WTC11 (cell line): ENCODE measurements around the gene COBL. TPM values are rescaled to one million over a fixed set of nuclear protein-coding genes. Genes with fewer than 3 reads are reported as not detected.

Source experiments
- ATAC-seq: fragments of 200-7000 bp; cut with Tn5 transposase; 2 replicates; pipeline ENCODE4 v1.10.0; 2021; ENCODE audit warnings: mild to moderate bottlenecking, moderate library complexity
- CTCF ChIA-PET: fragments of 300-600 bp; sonication (Branson Sonifier 250); formaldehyde crosslinking; loops from one replicate; lab custom pipeline; 2021; ENCODE audit warnings: antibody characterized with exemption; lab: Charles Lee
- POLR2A ChIA-PET: fragments of 350-600 bp; sonication (Branson Sonifier 250); formaldehyde crosslinking; loops from one replicate; lab custom pipeline; 2021; ENCODE audit warnings: antibody characterized with exemption; lab: Charles Lee
- DNase-seq: peaks from one replicate; pipeline ENCODE4 v3.0.0; 2021; ENCODE audit warnings: low spot score
- H3K27ac Mint-ChIP-seq: 2 replicates; pipeline ENCODE4 v1.8.0; 2021; ENCODE audit warnings: mixed read lengths
- H3K27me3 Mint-ChIP-seq: 2 replicates; pipeline ENCODE4 v1.8.0; 2021; ENCODE audit warnings: low read depth, mild to moderate bottlenecking, moderate library complexity, mixed read lengths
- H3K36me3 Mint-ChIP-seq: 2 replicates; pipeline ENCODE4 v1.8.0; 2021; ENCODE audit warnings: mixed read lengths
- H3K4me1 Mint-ChIP-seq: 2 replicates; pipeline ENCODE4 v1.8.0; 2022; ENCODE audit warnings: mixed read lengths
- H3K4me3 Mint-ChIP-seq: 2 replicates; pipeline ENCODE4 v1.8.0; 2021; ENCODE audit warnings: mild to moderate bottlenecking, moderate library complexity, mixed read lengths
- H3K9me3 Mint-ChIP-seq: 2 replicates; pipeline ENCODE4 v1.8.0; 2021; ENCODE audit warnings: mixed read lengths
- ATF1 ChIP-seq: sonication (generic); formaldehyde crosslinking; IDR thresholded peaks from 2 replicates; pipeline ENCODE4 v1.8.1; 2023; ENCODE audit warnings: mild to moderate bottlenecking, moderate library complexity, missing genetic modification reagents
- ATF3 ChIP-seq: sonication (generic); formaldehyde crosslinking; conservative IDR thresholded peaks from 2 replicates; pipeline ENCODE4 v1.8.1; 2022; ENCODE audit warnings: mild to moderate bottlenecking, missing genetic modification reagents
- CREB1 ChIP-seq: sonication (generic); formaldehyde crosslinking; IDR thresholded peaks from 2 replicates; pipeline ENCODE4 v1.8.0; 2023; ENCODE audit warnings: mild to moderate bottlenecking, missing genetic modification reagents
- E2F4 ChIP-seq: sonication (generic); formaldehyde crosslinking; IDR thresholded peaks from 2 replicates; pipeline ENCODE4 v1.8.1; 2022; ENCODE audit warnings: low read depth, mild to moderate bottlenecking, moderate library complexity, missing genetic modification reagents, borderline replicate concordance
- GRHL2 ChIP-seq: fragments of 250-450 bp; sonication (Bioruptor Pico); IDR thresholded peaks from 2 replicates; pipeline ENCODE4 v1.8.0; 2022; ENCODE audit warnings: mild to moderate bottlenecking, moderate library complexity; ENCODE audit not compliant: insufficient replicate concordance, severe bottlenecking
- MLX ChIP-seq: sonication (generic); formaldehyde crosslinking; IDR thresholded peaks from 2 replicates; pipeline ENCODE4 v1.8.1; 2023; ENCODE audit warnings: mild to moderate bottlenecking, missing genetic modification reagents, moderate library complexity
- NR1H2 ChIP-seq: sonication (generic); formaldehyde crosslinking; IDR thresholded peaks from 2 replicates; pipeline ENCODE4 v1.9.0; 2021; ENCODE audit warnings: mild to moderate bottlenecking, moderate library complexity, missing genetic modification reagents
- PRRX2 ChIP-seq: fragments of 250-450 bp; sonication (Bioruptor Pico); IDR thresholded peaks from 2 replicates; pipeline ENCODE4 v1.8.0; 2021; ENCODE audit warnings: mild to moderate bottlenecking
- SMAD4 ChIP-seq: sonication (generic); formaldehyde crosslinking; IDR thresholded peaks from 2 replicates; pipeline ENCODE4 v1.8.0; 2022; ENCODE audit warnings: mild to moderate bottlenecking, missing genetic modification reagents
- ZBTB21 ChIP-seq: sonication (generic); formaldehyde crosslinking; IDR thresholded peaks from 2 replicates; pipeline ENCODE4 v1.8.1; 2023; ENCODE audit warnings: mild to moderate bottlenecking, missing genetic modification reagents, borderline replicate concordance
- ZNF121 ChIP-seq: sonication (generic); formaldehyde crosslinking; IDR thresholded peaks from 2 replicates; pipeline ENCODE4 v1.8.0; 2023; ENCODE audit warnings: missing genetic modification reagents
- ZNF425 ChIP-seq: fragments of 250-450 bp; sonication (Bioruptor Pico); conservative IDR thresholded peaks from 2 replicates; pipeline ENCODE4 v1.9.0; 2021; ENCODE audit warnings: mild to moderate bottlenecking
- total RNA-seq: library from RNA; stranded (reverse); gene quantifications from 3 replicates; pipeline ENCODE4 v1.2.3, GENCODE V29; 2021
- TF ChIP-seq, protein P1 (sequence below): sonication (generic); formaldehyde crosslinking; IDR thresholded peaks from 2 replicates; pipeline ENCODE4 v1.8.1; 2023; ENCODE audit warnings: mild to moderate bottlenecking, moderate library complexity, missing genetic modification reagents
- TF ChIP-seq, protein P2 (sequence below): fragments of 250-450 bp; sonication (Bioruptor Pico); IDR thresholded peaks from 2 replicates; pipeline ENCODE4 v1.8.0; 2021; ENCODE audit warnings: mild to moderate bottlenecking
- TF ChIP-seq, protein P3 (sequence below): sonication (generic); formaldehyde crosslinking; IDR thresholded peaks from 2 replicates; pipeline ENCODE4 v1.8.0; 2023; ENCODE audit warnings: missing genetic modification reagents

Gene COBL
- total RNA-seq, 1 experiment from 2014 or later = 36.5 TPM

DNA sequence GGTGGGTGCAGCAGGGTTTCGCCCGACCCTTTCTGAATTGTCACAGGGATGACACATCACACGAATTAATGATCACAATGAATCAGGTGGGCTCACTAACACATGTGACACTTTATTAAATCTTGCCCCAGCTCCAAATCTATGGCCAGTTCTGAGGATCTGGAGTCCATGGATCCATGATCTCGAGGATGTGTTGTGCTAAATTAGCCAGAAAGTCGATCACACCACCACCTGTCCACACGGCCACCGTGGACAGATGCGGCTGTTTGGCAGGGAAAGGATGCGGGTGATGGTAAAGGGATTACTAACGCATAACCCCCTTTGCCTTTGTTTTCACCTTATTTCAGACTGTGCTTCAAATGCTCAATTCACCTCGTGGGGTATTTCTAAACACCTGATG is 96.4 kb downstream of the COBL start (continued):
- TF ChIP-seq E2F4 (CRISPR knock-in tag) = no peak
- TF ChIP-seq SMAD4 = no peak

DNA sequence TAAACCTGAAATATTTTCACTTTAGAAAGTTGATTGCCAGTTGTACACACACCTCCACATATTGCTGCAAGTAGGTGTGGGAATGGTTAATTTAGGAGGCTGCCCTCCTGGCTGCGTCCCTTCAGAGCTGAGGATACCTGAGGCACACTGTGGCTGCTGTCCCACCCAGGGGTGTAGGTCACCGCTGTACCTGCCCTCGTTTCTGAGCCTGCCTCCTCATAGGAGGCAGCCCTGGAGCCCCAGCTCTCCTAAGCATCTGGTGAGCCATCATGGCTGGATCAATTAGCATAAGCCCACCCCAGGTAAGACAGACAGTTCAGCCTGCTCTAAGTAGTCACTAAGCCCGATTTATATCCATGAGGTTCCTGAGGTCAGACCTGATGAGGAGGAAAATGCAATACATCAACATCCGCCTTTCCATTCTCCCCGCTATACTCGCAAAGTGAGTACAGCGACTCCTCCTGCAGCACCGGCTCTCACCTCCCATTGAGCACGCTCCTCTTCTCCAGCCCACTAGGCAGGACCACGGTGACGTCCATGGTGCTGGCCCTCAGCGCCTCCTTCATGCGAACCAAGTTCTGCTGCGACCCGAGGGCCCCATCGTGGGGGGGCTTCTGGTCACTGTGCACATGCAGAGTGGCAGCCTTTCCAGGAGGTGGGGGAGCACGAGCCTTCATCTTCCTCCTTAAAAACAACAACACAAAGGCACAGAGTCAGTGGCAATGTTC is 97.2 kb downstream of the COBL start:
- ChIA-PET POLR2A (no interaction called here), CTCF (interaction anchor here (1.5 kb wide), 1 partner anchor 10 kb away, joined by 3 read pairs; no protein-coding TSS in a partner anchor)
- no peak for ATAC-seq
- H3K27me3 Mint-ChIP-seq = no peaks in the 10 kb centered on the region
- peaks cover 50% of the 10 kb centered on the region for H3K4me1 Mint-ChIP-seq
- DNase-seq = no peak
- H3K9me3 Mint-ChIP-seq = no peaks in the 10 kb centered on the region
- H3K27ac Mint-ChIP-seq = peak overlapping the region; percentile 12; the same call in 1 of the 2 replicates
- no peaks in the 10 kb centered on the region; the same call in 1 of the 2 replicates for H3K36me3 Mint-ChIP-seq
- TF ChIP-seq, protein P1, sequence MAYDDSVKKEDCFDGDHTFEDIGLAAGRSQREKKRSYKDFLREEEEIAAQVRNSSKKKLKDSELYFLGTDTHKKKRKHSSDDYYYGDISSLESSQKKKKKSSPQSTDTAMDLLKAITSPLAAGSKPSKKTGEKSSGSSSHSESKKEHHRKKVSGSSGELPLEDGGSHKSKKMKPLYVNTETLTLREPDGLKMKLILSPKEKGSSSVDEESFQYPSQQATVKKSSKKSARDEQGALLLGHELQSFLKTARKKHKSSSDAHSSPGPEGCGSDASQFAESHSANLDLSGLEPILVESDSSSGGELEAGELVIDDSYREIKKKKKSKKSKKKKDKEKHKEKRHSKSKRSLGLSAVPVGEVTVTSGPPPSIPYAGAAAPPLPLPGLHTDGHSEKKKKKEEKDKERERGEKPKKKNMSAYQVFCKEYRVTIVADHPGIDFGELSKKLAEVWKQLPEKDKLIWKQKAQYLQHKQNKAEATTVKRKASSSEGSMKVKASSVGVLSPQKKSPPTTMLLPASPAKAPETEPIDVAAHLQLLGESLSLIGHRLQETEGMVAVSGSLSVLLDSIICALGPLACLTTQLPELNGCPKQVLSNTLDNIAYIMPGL = no peak
- TF ChIP-seq ZBTB21 (no peak), MLX (CRISPR knock-in tag) (no peak), NR1H2 (CRISPR knock-in tag) (no peak), ZNF121 (no peak), ZNF425 (CRISPR knock-in tag) (no peak), ATF1 (CRISPR knock-in tag) (no peak), ATF3 (CRISPR knock-in tag) (no peak), PRRX2 (CRISPR knock-in tag) (no peak), GRHL2 (CRISPR knock-in tag) (no peak), CREB1 (no peak)
- TF ChIP-seq, protein P2, sequence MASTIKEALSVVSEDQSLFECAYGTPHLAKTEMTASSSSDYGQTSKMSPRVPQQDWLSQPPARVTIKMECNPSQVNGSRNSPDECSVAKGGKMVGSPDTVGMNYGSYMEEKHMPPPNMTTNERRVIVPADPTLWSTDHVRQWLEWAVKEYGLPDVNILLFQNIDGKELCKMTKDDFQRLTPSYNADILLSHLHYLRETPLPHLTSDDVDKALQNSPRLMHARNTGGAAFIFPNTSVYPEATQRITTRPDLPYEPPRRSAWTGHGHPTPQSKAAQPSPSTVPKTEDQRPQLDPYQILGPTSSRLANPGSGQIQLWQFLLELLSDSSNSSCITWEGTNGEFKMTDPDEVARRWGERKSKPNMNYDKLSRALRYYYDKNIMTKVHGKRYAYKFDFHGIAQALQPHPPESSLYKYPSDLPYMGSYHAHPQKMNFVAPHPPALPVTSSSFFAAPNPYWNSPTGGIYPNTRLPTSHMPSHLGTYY (CRISPR knock-in tag) = no peak
- TF ChIP-seq, protein P3, sequence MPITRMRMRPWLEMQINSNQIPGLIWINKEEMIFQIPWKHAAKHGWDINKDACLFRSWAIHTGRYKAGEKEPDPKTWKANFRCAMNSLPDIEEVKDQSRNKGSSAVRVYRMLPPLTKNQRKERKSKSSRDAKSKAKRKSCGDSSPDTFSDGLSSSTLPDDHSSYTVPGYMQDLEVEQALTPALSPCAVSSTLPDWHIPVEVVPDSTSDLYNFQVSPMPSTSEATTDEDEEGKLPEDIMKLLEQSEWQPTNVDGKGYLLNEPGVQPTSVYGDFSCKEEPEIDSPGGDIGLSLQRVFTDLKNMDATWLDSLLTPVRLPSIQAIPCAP (CRISPR knock-in tag) = no peak
- no peak overlapping the region for H3K4me3 Mint-ChIP-seq
